Urinary bladder (tissue), 4 donors: ENCODE measurements around the gene TM9SF3. TPM values are rescaled to one million over a fixed set of nuclear protein-coding genes. Genes with fewer than 3 reads are reported as not detected.

Source experiments
- DNase-seq: peaks from one replicate; pipeline ENCODE4 v3.0.0-alpha.2; 2015; ENCODE audit errors: extremely low spot score
- H3K27ac ChIP-seq: one replicate; pipeline ENCODE4 v1.5.1; 2013; ENCODE audit warnings: low read depth, mild to moderate bottlenecking, moderate library complexity
- H3K36me3 ChIP-seq: one replicate; pipeline ENCODE4 v1.6.1; 2013; ENCODE audit warnings: mild to moderate bottlenecking, moderate library complexity; ENCODE audit not compliant: insufficient read depth
- H3K4me1 ChIP-seq: one replicate; pipeline ENCODE4 v1.6.1; 2013; ENCODE audit warnings: mild to moderate bottlenecking, moderate library complexity; ENCODE audit not compliant: insufficient read depth
- H3K4me3 ChIP-seq: one replicate; pipeline ENCODE4 v1.5.1; 2013; ENCODE audit warnings: low read depth, low read length
- WGBS: extraction: QIAGEN DNeasy Blood & Tissue Kit; methylation state at CpG from one replicate; pipeline ENCODE4 v1.1.7; 2013; 5-methylcytosine and 5-hydroxymethylcytosine counted together
- polyA plus RNA-seq: library from polyadenylated mRNA; stranded (reverse); fragments of 200-250 nt; gene quantifications from one replicate; pipeline ENCODE4 v1.2.3, GENCODE V29; 2013
- total RNA-seq: library from RNA; depleted of rRNA; stranded (reverse); fragments of >200 nt; gene quantifications from one replicate; pipeline ENCODE4 v1.2.3, GENCODE V29; 2014
- donor health status: healthy with polysubstance abuse.
- donor health status: healthy.

Gene TM9SF3
- total and polyA plus RNA-seq, 2 donors, result 55.2 to 156 TPM

GRCh38 chr10:96502561-96503282 is 84.1 kb downstream of the TM9SF3 start:
- Histone ChIP-seq H3K36me3 (no peaks in the 10 kb centered on the region), H3K4me1 (no peaks in the 10 kb centered on the region), H3K4me3 (no peak overlapping the region), H3K27ac (no peak overlapping the region)
- WGBS, result 86% methylated on average over 7 of the region's 7 CpGs
- DNase-seq, result no peak

DNA sequence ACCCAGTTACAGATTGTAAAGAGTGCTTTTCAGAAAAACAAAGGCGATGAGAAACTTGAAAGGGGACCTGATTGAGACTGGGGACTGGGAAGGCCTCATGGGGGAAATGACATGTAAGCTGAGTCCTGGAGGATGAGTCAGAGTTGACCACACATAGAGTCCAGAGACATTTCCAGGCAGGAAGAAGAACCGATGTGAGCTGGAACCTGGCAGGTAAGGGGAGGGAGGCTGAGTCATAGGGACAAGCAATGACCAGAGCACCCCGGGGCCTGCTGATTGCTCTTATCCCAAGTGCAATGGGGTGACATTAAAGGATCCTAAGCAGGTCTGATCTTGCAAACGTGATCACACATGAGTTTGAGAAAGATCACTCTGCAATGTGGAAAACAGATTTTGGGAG is 84.8 kb downstream of the TM9SF3 start:
- no peak overlapping the region for H3K4me3 ChIP-seq
- H3K27ac ChIP-seq, result no peak overlapping the region
- DNase-seq, result no peak
- H3K36me3 ChIP-seq, result no peaks in the 10 kb centered on the region
- WGBS, result 78% methylated on average over 4 of the region's 4 CpGs
- H3K4me1 ChIP-seq, result no peaks in the 10 kb centered on the region

DNA sequence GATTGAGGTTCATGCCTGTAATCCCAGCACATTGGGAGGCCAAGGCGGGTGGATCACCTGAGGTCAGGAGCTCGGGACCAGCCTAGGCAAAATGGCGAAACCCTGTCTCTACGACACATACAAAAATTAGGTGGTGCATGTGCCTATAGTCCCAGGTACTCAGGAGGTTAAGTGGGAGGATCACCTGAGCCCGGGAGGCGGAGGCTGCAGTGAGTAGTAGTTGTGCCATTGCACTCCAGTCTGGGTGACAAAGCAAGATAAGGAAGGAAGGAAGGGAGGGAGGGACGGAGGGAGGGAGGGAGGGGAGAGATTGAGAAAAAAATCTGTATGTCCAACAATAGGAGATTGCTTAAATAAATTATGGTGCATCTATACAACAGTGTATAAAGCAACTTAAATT is 86.3 kb downstream of the TM9SF3 start:
- Histone ChIP-seq H3K4me3 (no peak overlapping the region), H3K4me1 (no peaks in the 10 kb centered on the region), H3K36me3 (no peaks in the 10 kb centered on the region), H3K27ac (no peak overlapping the region)
- no peak for DNase-seq
- WGBS, result 68% methylated on average over 7 of the region's 7 CpGs

DNA sequence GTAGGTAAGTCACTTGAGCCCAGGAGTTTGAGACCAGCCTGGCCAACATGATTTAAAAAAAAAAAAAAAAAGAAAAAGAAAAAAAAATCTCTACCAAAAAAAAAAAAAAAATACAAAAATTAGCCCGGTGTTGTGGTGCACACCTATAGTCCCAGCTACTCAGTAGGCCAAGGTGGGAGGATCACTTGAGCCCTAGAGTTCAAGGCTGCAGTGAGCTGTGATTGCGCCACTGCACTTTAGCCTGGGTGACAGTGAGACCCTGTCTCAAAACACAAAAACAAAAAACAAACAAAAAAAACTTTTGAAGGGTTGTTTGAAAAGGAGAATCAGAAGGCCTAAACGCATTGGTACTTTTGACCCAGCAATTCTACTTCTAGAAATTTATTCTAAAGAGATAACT is 86.8 kb downstream of the TM9SF3 start:
- WGBS, result 93% methylated on average over 3 of the region's 3 CpGs
- Histone ChIP-seq H3K27ac (no peak overlapping the region), H3K36me3 (no peaks in the 10 kb centered on the region), H3K4me3 (no peak overlapping the region), H3K4me1 (no peaks in the 10 kb centered on the region)
- no peak for DNase-seq

DNA sequence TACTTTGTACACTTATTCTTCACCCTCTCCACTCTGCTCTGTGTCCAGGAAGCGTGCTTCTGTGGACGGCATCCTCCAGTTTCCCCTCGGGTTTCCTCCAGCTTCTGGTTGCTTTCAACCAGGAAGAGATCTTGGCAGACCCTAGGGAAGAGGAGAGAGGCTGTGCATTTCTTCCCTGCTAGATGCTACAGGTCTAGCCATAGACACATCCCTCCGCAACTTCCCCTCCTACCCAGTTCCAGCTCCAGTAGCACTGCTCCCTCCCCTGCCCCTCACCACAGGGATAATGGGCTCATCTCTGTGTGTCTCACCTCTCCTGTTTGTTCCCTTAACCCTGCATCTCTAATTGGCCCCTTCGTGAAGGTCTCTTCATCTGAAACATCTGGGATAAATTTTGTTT is 89.4 kb downstream of the TM9SF3 start:
- DNase-seq, result no peak
- H3K27ac ChIP-seq, result no peak overlapping the region

DNA sequence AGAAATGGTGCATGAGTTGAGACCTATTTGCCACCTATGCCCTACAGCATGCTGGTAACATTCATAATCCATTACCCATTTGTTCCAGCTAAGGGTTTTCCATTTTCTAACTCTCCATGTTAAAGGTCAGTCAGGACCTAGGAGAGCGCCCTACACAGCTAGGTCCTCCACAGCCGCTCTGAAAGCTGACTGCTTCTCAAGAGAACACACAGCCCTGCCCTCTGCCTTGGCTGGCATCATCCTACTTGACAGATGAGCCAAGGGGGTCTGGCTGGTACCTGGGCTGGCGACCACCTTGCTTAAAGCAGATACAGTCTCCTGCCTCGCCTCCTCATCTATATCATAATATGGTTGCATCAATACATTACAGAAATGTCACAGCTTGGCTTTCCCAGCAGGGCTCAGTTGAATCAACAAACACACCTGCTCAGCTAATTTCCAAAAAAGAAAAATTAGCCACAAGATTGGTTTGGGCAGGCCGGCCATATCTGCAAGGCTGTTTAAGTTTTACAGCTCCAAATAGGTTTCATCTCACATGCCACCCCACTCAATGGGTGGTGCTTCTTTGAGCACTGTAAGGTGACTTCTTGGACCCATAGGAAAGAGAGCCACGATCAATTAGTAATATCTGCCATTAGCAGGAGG is 90.4 kb downstream of the TM9SF3 start:
- no peak overlapping the region for H3K27ac ChIP-seq
- DNase-seq, result no peak
- H3K4me3 ChIP-seq, result no peak overlapping the region
- H3K4me1 ChIP-seq, result no peaks in the 10 kb centered on the region
- WGBS, result 65% methylated on average over 6 of the region's 6 CpGs
- H3K36me3 ChIP-seq, result no peaks in the 10 kb centered on the region

More for the DNA sequence above, 89.4 kb downstream of the TM9SF3 start:
- H3K36me3 ChIP-seq, result no peaks in the 10 kb centered on the region
- H3K4me3 ChIP-seq, result no peak overlapping the region
- WGBS, result 65% methylated on average over 5 of the region's 5 CpGs
- no peaks in the 10 kb centered on the region for H3K4me1 ChIP-seq

DNA sequence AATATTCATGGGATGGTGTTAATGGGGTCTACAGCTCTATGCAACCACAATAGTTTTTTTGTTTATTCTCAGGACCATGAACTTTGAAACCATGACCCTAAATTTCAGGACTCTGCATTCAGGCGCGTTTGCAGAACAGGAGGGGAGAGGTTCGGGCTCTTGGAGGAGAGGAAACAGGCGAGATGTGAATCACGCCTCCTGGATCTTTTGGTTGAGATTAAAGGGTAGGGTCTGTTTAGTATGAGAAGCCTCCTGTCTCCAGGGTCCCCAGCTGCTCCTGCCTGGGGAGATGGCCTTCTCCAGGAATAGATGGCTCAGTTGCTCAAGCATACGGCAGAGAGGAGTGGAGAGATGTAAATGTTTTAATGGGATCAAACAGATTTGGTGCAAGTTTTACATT is 91.3 kb downstream of the TM9SF3 start:
- no peak for DNase-seq
- WGBS, result 90% methylated on average over 6 of the region's 6 CpGs
- Histone ChIP-seq H3K4me1 (no peaks in the 10 kb centered on the region), H3K36me3 (no peaks in the 10 kb centered on the region), H3K27ac (no peak overlapping the region), H3K4me3 (no peak overlapping the region)

GRCh38 chr10:96494694-96495093 is 92.1 kb downstream of the TM9SF3 start:
- H3K36me3 ChIP-seq, result no peaks in the 10 kb centered on the region
- no peak overlapping the region for H3K27ac ChIP-seq
- H3K4me1 ChIP-seq, result no peaks in the 10 kb centered on the region
- DNase-seq, result no peak
- H3K4me3 ChIP-seq, result no peak overlapping the region
- WGBS, result 79% methylated on average over 4 of the region's 4 CpGs

- H3K27ac ChIP-seq, result no peak overlapping the region
- 88% methylated on average over 12 of the region's 12 CpGs for WGBS
- no peaks in the 10 kb centered on the region for H3K4me1 ChIP-seq
- H3K4me3 ChIP-seq, result no peak overlapping the region
- DNase-seq, result no peak
- H3K36me3 ChIP-seq, result no peaks in the 10 kb centered on the region
Measured at GRCh38 chr10:96493871-96494525, 92.8 kb downstream of the TM9SF3 start.

DNA sequence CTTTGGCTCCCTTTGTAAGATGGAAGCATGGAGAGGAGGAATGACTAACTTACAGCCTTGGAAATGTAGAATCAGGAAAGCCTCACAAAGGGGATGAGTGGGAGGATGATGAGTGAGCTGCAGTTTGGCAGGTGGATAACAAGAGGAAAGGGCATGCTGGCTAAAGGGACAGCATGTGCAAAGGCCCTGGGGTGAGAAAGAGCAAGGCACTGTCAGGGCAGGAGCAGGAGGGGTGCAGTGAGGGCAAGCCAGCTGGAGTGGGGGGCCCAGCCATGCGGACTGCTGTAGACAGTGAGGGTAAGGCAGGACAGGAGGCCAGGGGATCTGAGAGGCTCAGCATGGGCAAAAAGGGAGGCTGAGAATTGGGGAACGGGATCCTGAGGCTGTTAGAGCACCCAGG is 93.6 kb downstream of the TM9SF3 start:
- Histone ChIP-seq H3K36me3 (no peaks in the 10 kb centered on the region), H3K4me3 (no peak overlapping the region), H3K4me1 (no peaks in the 10 kb centered on the region), H3K27ac (no peak overlapping the region)
- DNase-seq, result no peak
- WGBS, result 88% methylated on average over 2 of the region's 2 CpGs

DNA sequence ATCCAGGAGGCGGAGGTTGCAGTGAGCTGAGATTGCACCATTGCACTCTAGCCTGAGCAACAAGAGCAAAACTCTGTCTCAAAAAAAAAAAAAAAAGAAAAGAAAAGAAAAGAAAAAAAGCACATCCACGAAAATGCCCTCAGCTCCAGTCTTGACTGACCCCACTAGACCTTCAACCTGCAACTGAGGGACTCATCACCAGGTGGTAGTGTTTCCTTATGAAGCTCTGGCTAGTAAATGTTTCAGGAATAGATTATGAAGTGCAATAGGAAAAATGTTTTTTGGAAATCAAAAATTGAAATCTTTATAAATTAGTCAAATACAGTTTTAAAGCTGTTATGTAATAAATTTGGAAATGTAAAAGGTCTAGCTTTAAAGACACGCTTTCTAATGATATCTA is 95.5 kb downstream of the TM9SF3 start:
- DNase-seq, result no peak
- 68% methylated on average over 3 of the region's 3 CpGs for WGBS
- Histone ChIP-seq H3K36me3 (no peaks in the 10 kb centered on the region), H3K4me1 (no peaks in the 10 kb centered on the region), H3K27ac (no peak overlapping the region), H3K4me3 (no peak overlapping the region)

GRCh38 chr10:96488161-96488935 is 98.5 kb downstream of the TM9SF3 start:
- WGBS, result 88% methylated on average over 14 of the region's 14 CpGs
- Histone ChIP-seq H3K4me1 (no peaks in the 10 kb centered on the region), H3K27ac (no peak overlapping the region), H3K36me3 (no peaks in the 10 kb centered on the region), H3K4me3 (no peak overlapping the region)
- DNase-seq, result no peak

DNA sequence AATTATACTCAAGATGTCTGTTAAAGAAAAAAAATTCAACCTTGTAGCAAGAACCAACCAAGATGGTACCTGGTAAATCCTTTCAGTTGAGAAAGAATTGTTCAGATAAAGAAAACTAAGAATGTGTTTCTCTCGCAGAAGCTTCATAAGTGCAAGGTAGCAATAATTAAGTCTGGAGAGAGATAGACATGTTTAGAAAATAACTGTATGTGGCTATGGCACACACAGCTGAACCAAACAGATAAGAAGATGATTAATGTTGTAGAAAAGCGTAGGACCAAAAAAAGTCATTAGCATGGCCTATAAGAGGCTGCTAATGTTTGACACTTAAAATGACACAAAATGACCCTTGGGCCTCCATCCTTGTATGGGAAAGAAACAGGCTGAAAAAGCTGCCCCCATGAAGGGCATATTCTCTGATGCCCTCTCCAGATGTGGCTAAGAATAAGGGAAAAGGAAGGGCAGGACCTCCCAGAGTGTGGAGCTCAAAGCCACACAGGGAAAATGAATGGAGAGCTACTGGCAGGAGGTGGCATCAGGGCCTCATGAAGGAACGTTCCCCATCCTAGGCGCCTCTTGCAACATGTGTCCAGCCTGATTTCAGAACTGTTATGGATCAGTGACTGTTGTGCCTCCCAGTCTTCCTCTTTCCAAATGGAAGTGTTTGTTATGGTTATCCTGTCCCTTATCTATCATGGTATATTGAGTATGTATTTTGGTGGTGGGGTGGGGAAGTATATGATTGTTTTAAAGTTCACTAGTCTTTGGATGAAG is 103.8 kb downstream of the TM9SF3 start:
- 67% methylated on average over 4 of the region's 4 CpGs for WGBS
- DNase-seq, result no peak
- Histone ChIP-seq H3K36me3 (no peaks in the 10 kb centered on the region), H3K4me3 (no peak overlapping the region), H3K27ac (no peak overlapping the region), H3K4me1 (no peaks in the 10 kb centered on the region)
